Fibroblast of peridontal ligament (primary cell): ENCODE measurements around the gene UGP2.
"Not testable (repeated sequence)": the region's sequence is repeated elsewhere in the genome, so short reads cannot be mapped to it uniquely, and the experiment has no call there.

Experiments
- DNase-seq: peaks from one replicate; pipeline ENCODE4 v3.0.0-alpha.2; 2010; ENCODE audit errors: extremely low read depth

UGP2 gene

GRCh38 chr2:63841254-63842022, at the start of gene UGP2:
UGP2 (plus strand) TSS chr2:63841896; CDS start chr2:63842186, 290 bp downstream.
- peak; percentile 93 for DNase-seq

- DNase-seq, result peak; percentile 79
These were observed 49.2 kb upstream of the UGP2 start for GRCh38 chr2:63792530-63792929.

GRCh38 chr2:63796366-63796765, 45.3 kb upstream of the UGP2 start:
- no peak for DNase-seq

GRCh38 chr2:63796796-63797195, 44.9 kb upstream of the UGP2 start:
- DNase-seq, result no peak

- no peak for DNase-seq
These were observed 40.2 kb upstream of the UGP2 start for GRCh38 chr2:63801455-63801854.

GRCh38 chr2:63805412-63805811, 36.3 kb upstream of the UGP2 start:
- DNase-seq, result no peak

- not testable (repeated sequence) for DNase-seq
These were observed 33.7 kb upstream of the UGP2 start for GRCh38 chr2:63808036-63808435.

GRCh38 chr2:63808911-63809310, 32.8 kb upstream of the UGP2 start:
- DNase-seq, result not testable (repeated sequence)

GRCh38 chr2:63811063-63811462, 30.6 kb upstream of the UGP2 start:
- DNase-seq, result no peak

- DNase-seq, result not testable (repeated sequence)
These were observed 29.8 kb upstream of the UGP2 start for GRCh38 chr2:63811870-63812269.

- peak; percentile 22 for DNase-seq
These were observed 27.6 kb upstream of the UGP2 start for GRCh38 chr2:63814114-63814513.

- DNase-seq, result no peak
These were observed 24.3 kb upstream of the UGP2 start for GRCh38 chr2:63817382-63817781.

- DNase-seq, result peak; percentile 21
These were observed 23.4 kb upstream of the UGP2 start for GRCh38 chr2:63818271-63818670.

GRCh38 chr2:63819256-63819655, 22.4 kb upstream of the UGP2 start:
- no peak for DNase-seq

GRCh38 chr2:63819765-63820717, 21.7 kb upstream of the UGP2 start:
- DNase-seq, result peak; percentile 83

GRCh38 chr2:63820969-63821368, 20.7 kb upstream of the UGP2 start:
- no peak for DNase-seq

GRCh38 chr2:63821396-63821795, 20.3 kb upstream of the UGP2 start:
- no peak for DNase-seq

- no peak for DNase-seq
These were observed 19.2 kb upstream of the UGP2 start for GRCh38 chr2:63822478-63822877.

- peak; percentile 85 for DNase-seq
These were observed 13.9 kb upstream of the UGP2 start for GRCh38 chr2:63827749-63828148.

- DNase-seq, result no peak
These were observed 10.5 kb upstream of the UGP2 start for GRCh38 chr2:63831176-63831575.

GRCh38 chr2:63834401-63834800, 7.3 kb upstream of the UGP2 start:
- no peak for DNase-seq

- no peak for DNase-seq
These were observed 4.6 kb upstream of the UGP2 start for GRCh38 chr2:63837036-63837594.
